A204.1 (cell line): ENCODE data around the gene PHF8.

Experiments
- FAIRE-seq: peaks from 2 replicates; lab custom pipeline; 2012; peaks lifted over from hg19 to GRCh38; lab: Jason Lieb, UNC

Gene PHF8

GRCh38 chrX:54012830-54013500 is 31.3 kb downstream of the PHF8 start:
- FAIRE-seq = no peak

GRCh38 chrX:54007682-54008081 is 36.6 kb downstream of the PHF8 start:
- no peak for FAIRE-seq

GRCh38 chrX:53997724-53998123 is 46.5 kb downstream of the PHF8 start:
- no peak for FAIRE-seq

- no peak for FAIRE-seq
Observed at GRCh38 chrX:53992589-53992988, 51.7 kb downstream of the PHF8 start.

- FAIRE-seq = no peak
Observed at GRCh38 chrX:53990171-53990570, 54.1 kb downstream of the PHF8 start.

- no peak for FAIRE-seq
Observed at GRCh38 chrX:53984895-53985294, 59.4 kb downstream of the PHF8 start.

- FAIRE-seq = no peak
Observed at GRCh38 chrX:53974529-53974928, 69.7 kb downstream of the PHF8 start.

- no peak for FAIRE-seq
Observed at GRCh38 chrX:53969540-53969939, 74.7 kb downstream of the PHF8 start.

- no peak for FAIRE-seq
Observed at GRCh38 chrX:53950130-53950733, 94.0 kb downstream of the PHF8 start.

- FAIRE-seq = no peak
Observed at GRCh38 chrX:53940180-53940579, 104.1 kb downstream of the PHF8 start.

- no peak for FAIRE-seq
Observed at GRCh38 chrX:53939127-53939526, 105.1 kb downstream of the PHF8 start.

- FAIRE-seq = no peak
Observed at GRCh38 chrX:53930515-53931380, 113.5 kb downstream of the PHF8 start.

GRCh38 chrX:53926030-53926429 is 118.2 kb downstream of the PHF8 start:
- FAIRE-seq = no peak

GRCh38 chrX:53918702-53919101 is 125.6 kb downstream of the PHF8 start:
- FAIRE-seq = no peak

GRCh38 chrX:53900623-53901022 is 143.7 kb downstream of the PHF8 start:
- FAIRE-seq = no peak

GRCh38 chrX:53895270-53895669 is 149.0 kb downstream of the PHF8 start:
- FAIRE-seq = no peak
